Measurements from ENCODE around the gene DNM2.
"Not testable (repeated sequence)": the region's sequence is repeated elsewhere in the genome, so short reads cannot be mapped to it uniquely, and the experiment has no call there.

The DNM2 gene

GRCh38 chr19:10751109-10751953, 33.5 kb downstream of the DNM2 start:
- no peak for DNase-seq
- no peak overlapping the region for H3K27ac Mint-ChIP-seq
- H3K4me1 Mint-ChIP-seq, result peaks cover 98% of the 10 kb centered on the region
- no peaks in the 10 kb centered on the region for H3K27me3 Mint-ChIP-seq
- ATAC-seq, result no peak
- H3K4me3 Mint-ChIP-seq, result no peak overlapping the region
- H3K9me3 Mint-ChIP-seq, result no peaks in the 10 kb centered on the region

DNA sequence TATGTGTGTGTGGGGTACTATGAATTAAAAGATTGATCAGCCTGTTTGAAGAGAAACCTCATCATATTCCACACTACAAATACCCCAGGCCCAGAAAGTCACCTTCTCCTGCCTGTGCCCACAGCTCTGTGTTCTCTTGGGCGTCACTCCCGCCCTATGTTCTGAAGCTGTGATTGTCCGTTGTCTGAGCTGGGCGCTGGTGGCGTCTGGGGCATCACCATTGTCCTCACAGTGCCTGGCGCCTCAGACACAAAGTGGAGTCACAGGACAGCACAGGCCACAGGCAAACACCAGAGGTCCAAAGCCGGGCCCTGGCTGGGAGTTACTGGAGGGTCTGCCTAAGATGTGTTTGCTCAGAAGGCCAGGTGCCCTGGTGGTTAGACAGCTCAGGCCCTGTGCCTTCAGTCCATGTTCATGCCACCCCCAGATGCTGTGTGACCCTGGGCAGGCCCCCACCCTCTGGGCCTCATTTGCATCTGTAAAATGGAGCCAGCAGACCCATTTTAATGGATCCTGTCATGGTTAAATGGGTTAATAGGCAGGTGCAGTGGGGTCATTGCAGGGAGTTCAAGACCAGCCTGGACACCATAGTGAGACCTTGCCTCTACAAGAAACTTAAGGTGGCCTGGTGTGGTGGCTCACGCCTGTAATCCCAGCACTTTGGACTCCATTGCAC, 34.5 kb downstream of the DNM2 start:
- no peak overlapping the region for H3K27ac Mint-ChIP-seq
- H3K27me3 Mint-ChIP-seq, result no peaks in the 10 kb centered on the region
- no peaks in the 10 kb centered on the region for H3K9me3 Mint-ChIP-seq
- no peak for DNase-seq
- H3K4me1 Mint-ChIP-seq, result peaks cover 100% of the 10 kb centered on the region
- no peak overlapping the region for H3K4me3 Mint-ChIP-seq
- no peak for ATAC-seq

DNA sequence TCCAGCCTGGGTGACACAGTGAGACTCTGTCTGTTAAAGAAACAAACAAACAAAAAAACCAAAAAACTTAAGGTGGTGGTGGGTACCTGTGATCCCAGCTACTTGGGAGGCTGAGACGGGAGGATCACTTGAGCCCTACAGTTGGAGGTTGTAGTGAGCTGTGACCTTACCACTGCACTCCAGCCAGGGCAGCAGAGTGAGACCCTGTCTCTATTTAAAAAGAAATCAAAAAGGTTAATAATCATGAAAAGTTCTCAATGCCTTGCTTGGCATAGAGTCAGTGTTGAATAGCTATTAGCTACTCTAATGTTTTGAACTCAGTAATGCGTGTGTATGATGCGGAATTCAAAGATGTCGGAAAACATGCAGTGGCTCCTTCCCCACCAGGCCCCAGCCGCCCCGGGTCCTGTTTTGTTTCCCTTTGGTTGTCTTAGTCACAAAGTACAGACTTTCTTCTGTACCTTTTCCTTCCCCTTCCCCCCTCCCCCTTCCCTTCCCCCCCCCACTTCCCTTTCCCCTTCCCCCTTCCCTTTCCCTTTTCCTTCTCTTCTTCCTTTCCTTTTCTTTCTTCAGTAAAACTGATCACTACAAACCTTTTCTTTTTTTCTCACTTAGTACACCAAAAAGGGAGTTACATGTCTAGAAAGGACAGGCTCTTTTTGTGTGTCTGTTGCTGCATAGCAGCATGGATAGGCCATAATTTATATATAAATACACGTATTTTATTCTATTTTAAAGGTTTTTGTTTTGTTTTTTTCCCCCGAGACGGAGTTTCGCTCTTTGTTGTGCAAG, 35.2 kb downstream of the DNM2 start:
- H3K9me3 Mint-ChIP-seq, result no peaks in the 10 kb centered on the region
- no peak overlapping the region for H3K27ac Mint-ChIP-seq
- H3K4me1 Mint-ChIP-seq, result peaks cover 100% of the 10 kb centered on the region
- ATAC-seq (no peak), DNase-seq (no peak)
- H3K4me3 Mint-ChIP-seq, result no peak overlapping the region
- H3K27me3 Mint-ChIP-seq, result no peaks in the 10 kb centered on the region

GRCh38 chr19:10756371-10756770, 38.5 kb downstream of the DNM2 start:
- Mint-ChIP-seq H3K4me3 (peak overlapping the region; percentile 34 to 41), H3K4me1 (peaks cover 99% of the 10 kb centered on the region), H3K27ac (peak overlapping the region; percentile 10 to 90), H3K9me3 (no peaks in the 10 kb centered on the region), H3K27me3 (no peaks in the 10 kb centered on the region)
- no peak for DNase-seq
- ATAC-seq, result no peak

GRCh38 chr19:10756791-10757190, 38.9 kb downstream of the DNM2 start:
- ATAC-seq (no peak), DNase-seq (no peak)
- Mint-ChIP-seq H3K4me3 (peak overlapping the region; percentile 34 to 41), H3K9me3 (no peaks in the 10 kb centered on the region), H3K27me3 (no peaks in the 10 kb centered on the region), H3K27ac (peak overlapping the region; percentile 10 to 90), H3K4me1 (peaks cover 99% of the 10 kb centered on the region)

- H3K27me3 Mint-ChIP-seq, H3K27ac Mint-ChIP-seq, H3K9me3 Mint-ChIP-seq, H3K4me3 Mint-ChIP-seq, DNase-seq, ATAC-seq: not testable (repeated sequence)
- H3K4me1 Mint-ChIP-seq, result peaks cover 99% of the 10 kb centered on the region
These were observed 40.2 kb downstream of the DNM2 start for GRCh38 chr19:10758050-10758449.

DNA sequence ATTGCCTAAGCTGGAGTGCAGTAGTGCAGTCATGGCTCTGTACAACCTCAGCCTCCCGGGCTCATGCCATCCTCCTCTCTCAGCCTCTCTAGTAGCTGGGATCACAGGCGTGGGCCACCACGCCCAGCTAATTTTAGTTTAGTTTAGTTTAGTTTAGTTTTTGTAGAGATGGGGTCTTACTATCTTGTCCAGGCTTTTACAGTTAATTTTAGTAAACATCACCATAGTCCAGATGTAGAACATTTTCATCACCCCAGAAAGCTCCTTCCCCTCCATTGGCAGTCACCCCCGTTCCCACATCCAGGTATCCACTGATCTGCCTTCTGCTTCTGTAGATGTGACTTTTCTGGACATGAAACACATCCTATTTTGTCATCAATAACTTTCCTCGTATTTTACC, 41.1 kb downstream of the DNM2 start:
- DNase-seq, result peak in 1 of 2 donors; percentile 24
- peaks cover 99% of the 10 kb centered on the region for H3K4me1 Mint-ChIP-seq
- H3K4me3 Mint-ChIP-seq, result peak overlapping the region; percentile 75 to 78
- no peaks in the 10 kb centered on the region for H3K27me3 Mint-ChIP-seq
- no peaks in the 10 kb centered on the region for H3K9me3 Mint-ChIP-seq
- H3K27ac Mint-ChIP-seq, result peak overlapping the region; percentile 87 to 89
- no peak for ATAC-seq

DNA sequence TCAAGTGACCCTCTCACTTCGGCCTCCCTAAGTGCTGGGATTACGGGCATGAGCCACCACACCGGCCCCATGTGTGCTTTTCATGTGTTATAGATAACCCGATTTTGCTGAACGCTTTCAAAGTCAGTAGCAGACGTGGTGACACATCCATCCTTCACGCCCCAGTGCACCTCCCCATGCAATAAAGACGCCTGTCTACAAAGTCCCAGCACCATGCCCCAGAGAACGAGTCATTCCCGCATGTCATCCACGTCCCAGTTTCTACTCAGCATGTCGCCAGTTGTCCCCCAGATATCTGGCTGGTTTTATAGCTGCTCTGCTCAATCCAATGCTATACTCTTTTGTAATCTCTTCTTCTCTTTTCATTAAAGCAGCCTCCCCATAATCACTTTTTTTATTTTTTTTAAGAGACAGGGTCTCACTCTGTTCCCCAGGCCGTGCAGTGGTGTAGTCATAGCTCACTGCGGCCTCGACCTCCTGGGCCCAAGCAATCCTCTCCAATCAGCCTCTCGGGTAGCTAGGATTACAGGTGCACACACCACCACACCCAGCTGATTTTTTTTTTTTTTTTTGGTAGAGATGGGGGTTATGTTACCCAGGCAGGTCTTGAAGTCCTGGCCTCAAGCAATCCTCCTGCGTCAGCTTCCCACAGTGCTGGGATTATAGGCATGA, 42.5 kb downstream of the DNM2 start:
- Mint-ChIP-seq H3K27me3 (no peaks in the 10 kb centered on the region), H3K4me1 (peaks cover 96% of the 10 kb centered on the region), H3K9me3 (no peaks in the 10 kb centered on the region), H3K27ac (peak overlapping the region; percentile 75 to 94), H3K4me3 (peak overlapping the region; percentile 75 to 78)
- DNase-seq (peak in 1 of 2 donors; percentile 25), ATAC-seq (peak; percentile 17)

DNA sequence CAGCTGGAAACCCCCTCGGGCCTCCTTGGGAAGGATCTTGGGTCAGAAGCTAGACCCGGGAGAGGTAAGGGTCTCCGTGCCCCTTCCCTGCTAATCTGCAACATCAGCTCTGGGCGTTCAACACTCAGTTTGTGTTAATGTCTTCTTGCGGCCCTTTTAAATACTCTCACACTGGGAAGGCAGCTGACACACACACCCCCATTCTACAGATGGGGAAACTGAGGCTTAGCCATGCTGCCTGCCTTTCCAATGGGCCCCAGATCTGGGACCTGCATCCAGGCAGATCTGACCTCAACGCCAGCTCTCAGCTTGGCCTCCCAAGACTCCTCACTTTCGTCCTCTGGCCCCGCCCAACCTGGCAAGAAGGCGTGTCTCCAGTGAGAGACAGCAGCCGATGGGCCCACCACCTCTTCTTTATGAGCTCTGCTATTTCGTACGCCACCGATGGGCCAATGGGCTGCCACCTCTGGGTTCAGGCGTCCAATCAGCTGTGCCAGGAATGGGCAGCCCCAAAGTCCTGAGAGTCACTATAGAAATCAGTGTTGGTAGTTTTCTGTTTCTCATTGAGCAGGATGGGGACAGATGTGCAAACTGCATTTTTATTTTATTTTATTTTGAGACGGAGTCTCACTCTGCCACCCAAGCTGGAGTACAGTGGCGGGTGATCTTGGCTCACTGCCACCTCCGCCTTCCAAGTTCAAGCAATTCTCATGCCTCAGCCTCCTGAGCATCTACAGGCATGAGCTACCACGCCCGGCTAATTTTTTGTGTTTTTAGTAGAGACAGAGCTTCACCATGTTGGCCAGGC, 43.8 kb downstream of the DNM2 start:
- Mint-ChIP-seq H3K4me1 (peaks cover 88% of the 10 kb centered on the region), H3K4me3 (peak overlapping the region; percentile 50 to 58), H3K27ac (peak overlapping the region; percentile 45 to 94), H3K27me3 (no peaks in the 10 kb centered on the region), H3K9me3 (no peaks in the 10 kb centered on the region)
- no peak for ATAC-seq
- DNase-seq, result no peak

DNA sequence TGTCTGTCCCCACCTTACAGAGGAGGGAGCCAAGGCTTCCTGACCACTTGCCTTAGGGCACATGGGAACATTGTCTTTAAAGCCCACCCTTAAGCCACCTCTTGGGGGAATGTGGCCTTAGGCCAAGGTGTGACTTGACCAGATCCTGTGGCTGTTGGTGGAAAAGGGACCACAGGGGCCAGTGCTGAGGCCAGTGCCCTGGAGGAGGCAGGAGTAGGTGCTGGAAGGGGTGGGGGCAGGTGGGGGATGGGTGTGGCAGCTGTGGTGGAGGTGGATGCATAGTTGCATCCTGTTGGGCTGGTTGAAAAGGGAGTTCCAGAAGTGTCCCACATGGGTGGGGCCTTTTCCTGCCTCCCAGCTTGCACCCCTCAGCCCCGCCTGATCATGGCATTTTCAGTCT, 44.8 kb downstream of the DNM2 start:
- peak overlapping the region; percentile 94 to 95 for H3K27ac Mint-ChIP-seq
- H3K27me3 Mint-ChIP-seq, result no peaks in the 10 kb centered on the region
- no peaks in the 10 kb centered on the region for H3K9me3 Mint-ChIP-seq
- ATAC-seq, result no peak
- H3K4me3 Mint-ChIP-seq, result peak overlapping the region; percentile 36 to 50
- peaks cover 78% of the 10 kb centered on the region for H3K4me1 Mint-ChIP-seq
- no peak for DNase-seq

DNA sequence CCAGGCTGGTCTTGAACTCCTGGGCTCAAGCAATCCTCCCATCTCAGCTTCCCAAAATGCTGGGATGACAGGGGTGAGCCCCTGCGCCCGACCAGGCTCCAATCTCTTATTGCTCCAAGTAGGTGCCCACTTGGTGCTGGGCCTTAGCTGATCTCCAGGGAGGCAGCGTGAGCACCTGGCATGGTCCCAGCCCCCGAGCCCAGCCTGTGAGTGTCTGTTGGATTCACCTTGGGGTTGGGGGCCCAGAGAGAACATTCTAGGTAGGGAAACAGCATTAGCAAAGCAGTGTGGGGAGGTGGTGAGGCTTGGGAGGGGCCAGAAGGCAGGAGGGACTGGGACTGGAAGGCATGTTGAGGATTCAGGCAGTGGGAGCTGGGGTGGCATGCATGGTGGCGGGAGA, 45.5 kb downstream of the DNM2 start:
- no peak for ATAC-seq
- H3K27ac Mint-ChIP-seq, result peak overlapping the region; percentile 78 to 95

DNA sequence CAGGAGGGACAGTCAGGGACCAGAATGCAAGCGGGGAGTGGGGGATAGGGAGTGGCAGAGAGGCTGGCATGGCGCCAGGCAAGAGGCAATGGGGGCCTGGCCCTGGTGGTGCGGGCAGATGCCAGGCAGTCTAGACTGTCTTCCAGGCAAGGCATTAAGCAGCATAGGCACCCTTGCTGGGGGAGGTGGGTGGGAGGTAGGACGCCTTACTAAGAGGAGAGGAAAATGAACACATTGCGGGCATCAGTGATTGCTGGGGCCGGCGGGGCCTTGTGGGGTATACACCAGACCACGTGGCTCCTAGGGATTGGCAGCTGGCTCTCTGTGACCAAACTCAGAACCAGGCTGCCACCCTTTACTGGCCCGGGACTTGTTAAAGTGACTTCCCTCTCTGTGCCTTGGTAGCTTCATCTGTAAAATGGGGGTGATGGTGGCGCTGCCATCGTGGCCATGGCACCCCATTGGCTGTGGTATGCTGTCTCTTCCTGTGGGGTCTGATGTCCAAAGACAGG, 46.0 kb downstream of the DNM2 start:
- Mint-ChIP-seq H3K27ac (peak overlapping the region; percentile 8 to 95), H3K9me3 (no peaks in the 10 kb centered on the region), H3K4me1 (peaks cover 73% of the 10 kb centered on the region), H3K4me3 (no peak overlapping the region), H3K27me3 (no peaks in the 10 kb centered on the region)
- DNase-seq (no peak), ATAC-seq (no peak)

More for the DNA sequence above, 45.5 kb downstream of the DNM2 start:
- Mint-ChIP-seq H3K9me3 (no peaks in the 10 kb centered on the region), H3K27me3 (no peaks in the 10 kb centered on the region), H3K4me1 (peaks cover 73% of the 10 kb centered on the region), H3K4me3 (no peak overlapping the region)
- no peak for DNase-seq

DNA sequence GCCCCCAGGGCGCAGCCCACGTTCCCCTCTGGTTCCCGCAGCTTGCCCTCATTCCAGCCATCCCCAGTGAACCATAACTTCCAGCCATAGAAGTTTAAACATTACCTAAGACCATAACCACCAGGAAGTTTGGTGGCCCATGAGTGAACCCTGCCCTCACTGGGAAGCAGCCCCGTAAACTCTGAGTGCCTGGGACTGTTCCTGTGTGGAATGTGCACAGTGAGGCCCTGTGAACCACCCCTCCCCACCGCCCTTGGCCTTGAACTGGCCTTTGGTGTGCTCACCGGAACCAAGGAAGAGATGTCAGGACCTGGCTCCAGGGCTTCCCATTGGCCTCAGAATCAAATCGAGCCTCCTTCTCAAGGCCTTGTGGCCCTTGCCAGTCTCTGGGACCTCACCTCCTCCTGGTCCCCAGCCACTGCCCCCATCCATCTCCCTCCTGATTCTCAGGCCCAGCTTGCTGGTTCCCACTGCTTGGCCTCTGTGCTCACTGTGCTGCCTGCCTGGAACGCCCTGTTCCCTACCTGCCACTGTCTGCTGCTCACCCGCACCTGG, 46.5 kb downstream of the DNM2 start:
- no peak for ATAC-seq

DNA sequence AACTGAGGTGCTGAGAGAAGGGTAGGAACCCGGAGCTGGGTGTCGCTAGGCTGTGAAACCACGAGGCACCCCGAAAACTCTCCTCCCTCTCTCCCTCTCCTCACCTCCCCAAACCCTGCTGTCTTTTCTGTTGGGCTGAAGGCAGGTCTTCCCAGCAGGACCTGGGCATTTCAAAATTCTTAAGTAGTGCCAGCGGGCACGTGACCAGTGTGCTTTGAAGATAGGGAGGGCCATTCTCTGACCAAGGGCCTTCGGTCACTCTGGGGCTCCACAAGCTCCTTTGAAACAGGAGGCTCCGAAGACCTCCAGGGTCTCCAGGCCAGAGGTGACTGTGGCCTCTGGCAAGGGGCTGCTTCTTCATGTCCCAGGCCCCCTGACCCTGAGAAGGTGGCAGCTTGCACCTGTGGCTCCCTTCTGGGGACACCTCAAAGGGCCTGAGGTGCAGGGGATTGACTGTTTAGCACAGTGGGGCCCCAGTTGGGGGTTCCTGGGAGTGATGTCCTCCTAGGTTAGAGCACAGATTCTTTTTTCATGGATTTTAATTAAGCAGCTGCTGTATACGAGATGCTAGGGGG, 48.3 kb downstream of the DNM2 start:
- H3K27me3 Mint-ChIP-seq, result no peaks in the 10 kb centered on the region
- no peak overlapping the region for H3K4me3 Mint-ChIP-seq
- no peak for DNase-seq
- ATAC-seq, result no peak
- peak overlapping the region; percentile 7 to 33 for H3K27ac Mint-ChIP-seq
- no peaks in the 10 kb centered on the region for H3K9me3 Mint-ChIP-seq
- H3K4me1 Mint-ChIP-seq, result peaks cover 64% of the 10 kb centered on the region

More for the DNA sequence above, 46.5 kb downstream of the DNM2 start:
- DNase-seq, result no peak
- Mint-ChIP-seq H3K9me3 (no peaks in the 10 kb centered on the region), H3K27ac (peak overlapping the region; percentile 90 to 91), H3K27me3 (no peaks in the 10 kb centered on the region), H3K4me1 (peaks cover 73% of the 10 kb centered on the region), H3K4me3 (no peak overlapping the region)
